HepG2 (cell line): ENCODE measurements around the gene HNRNPA0. TPM values are rescaled to one million over a fixed set of nuclear protein-coding genes. Genes with fewer than 3 reads are reported as not detected.

Experiments
- ATAC-seq: fragments of 200-7000 bp; cut with Tn5 transposase; 3 replicates; pipeline ENCODE4 v1.9.1; 2020; ENCODE audit warnings: mild to moderate bottlenecking, moderate library complexity
- BruUV-seq: library from RNA; stranded (reverse); fragments of 400-500 nt; replicated peaks from 2 replicates; lab custom pipeline; 2021; lab: Mats Ljungman, UMichigan
- CTCF ChIA-PET: fragments of 300-600 bp; formaldehyde crosslinking; extraction: SDS; loops from one replicate; lab custom pipeline; 2021; ENCODE audit warnings: low total read pairs, inconsistent platforms, low intra/inter-chr PET ratio; lab: Yijun Ruan, JAX
- POLR2A ChIA-PET: fragments of 350-600 bp; sonication (Branson Sonifier 250); formaldehyde crosslinking; loops from one replicate; lab custom pipeline; 2020; ENCODE audit warnings: antibody characterized with exemption, inconsistent platforms; lab: Yijun Ruan, JAX
- DNase-seq: peaks from one replicate; pipeline ENCODE4 v3.0.0-alpha.2; 2015; ENCODE audit warnings: low spot score
- FAIRE-seq: peaks from 3 replicates; lab custom pipeline; 2011; peaks lifted over from hg19 to GRCh38; lab: Jason Lieb, UNC
- H2AFZ ChIP-seq: one replicate; pipeline ENCODE4 v1.6.1; 2011; ENCODE audit warnings: low read length, inconsistent platforms
- H3K27ac ChIP-seq: fragments of 300-600 bp; 3 replicates; pipeline ENCODE4 v1.8.0; 2011; ENCODE audit warnings: mixed run types, mild to moderate bottlenecking, mixed read lengths, low read length, inconsistent platforms; ENCODE audit not compliant: insufficient read depth; ENCODE audit errors: extremely low read length
- H3K27me3 ChIP-seq, 2 experiments: fragments of 200-600 bp in 1 of 2; 2 replicates in 1 of 2; 3 replicates in 1 of 2; pipeline versions ENCODE4 v1.6.0 to v1.8.0; 2011; ENCODE audit warnings: low read length in 2 of 2, mild to moderate bottlenecking in 2 of 2, moderate library complexity in 2 of 2, inconsistent platforms in 1 of 2; ENCODE audit not compliant: insufficient read depth in 2 of 2, control insufficient read depth in 1 of 2
- H3K36me3 ChIP-seq, 2 experiments: fragments of 200-600 bp in 1 of 2; replicated peaks in 1 of 2; 2 replicates in 1 of 2; 3 replicates in 1 of 2; pipeline versions ENCODE4 v1.5.1 to v1.8.0; 2011; ENCODE audit warnings: low read length in 2 of 2, inconsistent platforms in 1 of 2; ENCODE audit not compliant: insufficient read depth in 2 of 2, control insufficient read depth in 1 of 2
- H3K4me1 ChIP-seq: 2 replicates; pipeline ENCODE4 v1.5.1; 2012; ENCODE audit warnings: low read length, inconsistent platforms; ENCODE audit not compliant: insufficient read depth
- H3K4me2 ChIP-seq: 2 replicates; pipeline ENCODE4 v1.6.0; 2011; ENCODE audit warnings: low read depth, low read length, inconsistent platforms
- H3K4me3 ChIP-seq, 3 experiments: fragments of 200-600 bp in 1 of 3; sonication (generic), shearing (Covaris generic) in 1 of 3; replicated peaks in 1 of 3; 2 replicates each; pipeline ENCODE4 v1.5.1; 2011 to 2016; ENCODE audit warnings: low read length in 3 of 3, inconsistent platforms in 2 of 3, low read depth in 2 of 3, mild to moderate bottlenecking in 2 of 3, control low read depth in 1 of 3, mixed read lengths in 1 of 3; ENCODE audit not compliant: insufficient read depth in 1 of 3
- H3K79me2 ChIP-seq: one replicate; pipeline ENCODE4 v1.6.1; 2011; ENCODE audit warnings: low read length, inconsistent platforms; ENCODE audit not compliant: insufficient read depth
- H3K9ac ChIP-seq: 2 replicates; pipeline ENCODE4 v1.6.0; 2011; ENCODE audit warnings: mild to moderate bottlenecking, low read depth, low read length, inconsistent platforms; ENCODE audit not compliant: insufficient read depth
- H3K9me3 ChIP-seq: 2 replicates; pipeline ENCODE4 v1.5.1; 2012; ENCODE audit warnings: mild to moderate bottlenecking, low read length
- H4K20me1 ChIP-seq: 2 replicates; pipeline ENCODE4 v1.6.0; 2011; ENCODE audit warnings: inconsistent platforms, mild to moderate bottlenecking, low read length, moderate library complexity; ENCODE audit not compliant: insufficient read depth
- POLR2AphosphoS5 ChIP-seq: IDR thresholded peaks from 2 replicates; pipeline ENCODE4 v1.6.1; 2012; ENCODE audit warnings: low read depth, low read length
- RARG ChIP-seq: sonication (generic); formaldehyde crosslinking; IDR thresholded peaks from 2 replicates; pipeline ENCODE4 v1.4.0; 2020; ENCODE audit warnings: low read depth, mild to moderate bottlenecking, missing genetic modification reagents
- TRAFD1 ChIP-seq: sonication (generic); formaldehyde crosslinking; IDR thresholded peaks from 2 replicates; pipeline ENCODE4 v1.5.1; 2020; ENCODE audit warnings: missing genetic modification reagents, mild to moderate bottlenecking, borderline replicate concordance
- ZNF263 ChIP-seq: sonication (generic); formaldehyde crosslinking; IDR thresholded peaks from 2 replicates; pipeline ENCODE4 v1.4.0; 2020; ENCODE audit warnings: missing genetic modification reagents
- ZNF354B ChIP-seq: sonication (generic); formaldehyde crosslinking; IDR thresholded peaks from 2 replicates; pipeline ENCODE4 v1.8.0; 2022; ENCODE audit warnings: mild to moderate bottlenecking, missing genetic modification reagents
- ZNF614 ChIP-seq: IDR thresholded peaks from 2 replicates; pipeline ENCODE4 v1.6.1; 2018; ENCODE audit warnings: missing biosample characterization, missing genetic modification reagents, inconsistent platforms, borderline replicate concordance
- ZNF775 ChIP-seq: sonication (generic); formaldehyde crosslinking; IDR thresholded peaks from 2 replicates; pipeline ENCODE4 v1.4.0; 2020; ENCODE audit warnings: missing genetic modification reagents, mild to moderate bottlenecking, moderate library complexity, borderline replicate concordance
- WGBS: methylation state at CpG from one replicate; pipeline ENCODE4 v1.1.6; 2017; ENCODE audit warnings: low lambda C conversion rate; 5-methylcytosine and 5-hydroxymethylcytosine counted together
- in situ Hi-C: cut with HindIII; loops from 2 replicates; pipeline ENCODE4 v1.10.0; 2017; ENCODE audit warnings: low pct_unique_long_range_greater_than_20kb; ENCODE audit not compliant: extremely low pct_ligation_motif_present
- intact Hi-C: fragments of 100-400 bp; cut with micrococcal nuclease; formaldehyde crosslinking; loops from one replicate; pipeline ENCODE4 v1.10.0; 2022; ENCODE audit not compliant: unreplicated experiment
- polyA plus RNA-seq, 8 experiments: library from polyadenylated mRNA; depleted of rRNA in 3 of 8; stranded (reverse) in 7 of 8; unstranded in 1 of 8; fragments of >200 nt; fragmentation: Illumina TruSeq in 4 of 8; extraction: Trizol in 4 of 8; gene quantifications; 2 replicates each; pipeline versions ENCODE4 v1.2.1 to v1.2.3, GENCODE V29; 2011 to 2016; ENCODE audit warnings: low read depth in 4 of 8, missing spikeins in 1 of 8, mixed read lengths in 1 of 8; ENCODE audit not compliant: insufficient read depth in 1 of 8
- total RNA-seq, 5 experiments: library from RNA; depleted of rRNA; stranded (reverse); fragments of >200 nt; fragmentation: Illumina TruSeq; extraction: Trizol; gene quantifications; 2 replicates each; pipeline ENCODE4 v1.2.3, GENCODE V29; 2016; ENCODE audit warnings: low read depth in 1 of 5
- TF ChIP-seq, protein P1 (sequence below): sonication (generic); formaldehyde crosslinking; IDR thresholded peaks from 2 replicates; pipeline ENCODE4 v1.5.0; 2020; ENCODE audit warnings: mild to moderate bottlenecking, missing genetic modification reagents, borderline replicate concordance
- TF ChIP-seq, protein P2 (sequence below): sonication (generic); formaldehyde crosslinking; IDR thresholded peaks from 2 replicates; pipeline ENCODE4 v1.5.1; 2020; ENCODE audit warnings: mild to moderate bottlenecking, moderate library complexity, missing genetic modification reagents
- TF ChIP-seq, protein P3 (sequence below): sonication (generic); formaldehyde crosslinking; IDR thresholded peaks from 2 replicates; pipeline ENCODE4 v1.5.0; 2020; ENCODE audit warnings: missing genetic modification reagents

Gene HNRNPA0
- total and polyA plus RNA-seq, 2 of the 13 experiments (the other 11 are each of a cell fraction or from before 2014, with no cell fraction given), result 9.0 to 12.9 TPM

DNA sequence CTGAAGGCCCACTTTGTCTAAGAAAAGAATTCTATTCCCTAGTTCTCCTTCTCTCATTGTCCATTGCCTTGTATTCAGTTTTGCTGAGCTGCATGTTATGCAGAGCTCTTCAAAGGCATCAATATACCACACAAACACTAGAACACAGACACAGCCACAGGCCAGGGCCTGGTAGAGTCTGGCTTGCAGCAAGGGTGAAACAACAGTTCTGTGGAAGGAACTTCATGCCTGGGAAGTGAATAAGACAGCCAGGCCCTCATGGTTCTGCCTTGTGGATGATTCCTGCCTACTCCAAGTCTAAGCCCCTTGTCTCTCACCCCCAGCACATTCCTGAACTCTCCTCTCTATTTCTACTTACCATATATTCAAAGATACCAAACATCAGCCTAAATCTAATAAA lies 49.1 kb downstream of the HNRNPA0 start (continued):
- TF ChIP-seq, protein P1, sequence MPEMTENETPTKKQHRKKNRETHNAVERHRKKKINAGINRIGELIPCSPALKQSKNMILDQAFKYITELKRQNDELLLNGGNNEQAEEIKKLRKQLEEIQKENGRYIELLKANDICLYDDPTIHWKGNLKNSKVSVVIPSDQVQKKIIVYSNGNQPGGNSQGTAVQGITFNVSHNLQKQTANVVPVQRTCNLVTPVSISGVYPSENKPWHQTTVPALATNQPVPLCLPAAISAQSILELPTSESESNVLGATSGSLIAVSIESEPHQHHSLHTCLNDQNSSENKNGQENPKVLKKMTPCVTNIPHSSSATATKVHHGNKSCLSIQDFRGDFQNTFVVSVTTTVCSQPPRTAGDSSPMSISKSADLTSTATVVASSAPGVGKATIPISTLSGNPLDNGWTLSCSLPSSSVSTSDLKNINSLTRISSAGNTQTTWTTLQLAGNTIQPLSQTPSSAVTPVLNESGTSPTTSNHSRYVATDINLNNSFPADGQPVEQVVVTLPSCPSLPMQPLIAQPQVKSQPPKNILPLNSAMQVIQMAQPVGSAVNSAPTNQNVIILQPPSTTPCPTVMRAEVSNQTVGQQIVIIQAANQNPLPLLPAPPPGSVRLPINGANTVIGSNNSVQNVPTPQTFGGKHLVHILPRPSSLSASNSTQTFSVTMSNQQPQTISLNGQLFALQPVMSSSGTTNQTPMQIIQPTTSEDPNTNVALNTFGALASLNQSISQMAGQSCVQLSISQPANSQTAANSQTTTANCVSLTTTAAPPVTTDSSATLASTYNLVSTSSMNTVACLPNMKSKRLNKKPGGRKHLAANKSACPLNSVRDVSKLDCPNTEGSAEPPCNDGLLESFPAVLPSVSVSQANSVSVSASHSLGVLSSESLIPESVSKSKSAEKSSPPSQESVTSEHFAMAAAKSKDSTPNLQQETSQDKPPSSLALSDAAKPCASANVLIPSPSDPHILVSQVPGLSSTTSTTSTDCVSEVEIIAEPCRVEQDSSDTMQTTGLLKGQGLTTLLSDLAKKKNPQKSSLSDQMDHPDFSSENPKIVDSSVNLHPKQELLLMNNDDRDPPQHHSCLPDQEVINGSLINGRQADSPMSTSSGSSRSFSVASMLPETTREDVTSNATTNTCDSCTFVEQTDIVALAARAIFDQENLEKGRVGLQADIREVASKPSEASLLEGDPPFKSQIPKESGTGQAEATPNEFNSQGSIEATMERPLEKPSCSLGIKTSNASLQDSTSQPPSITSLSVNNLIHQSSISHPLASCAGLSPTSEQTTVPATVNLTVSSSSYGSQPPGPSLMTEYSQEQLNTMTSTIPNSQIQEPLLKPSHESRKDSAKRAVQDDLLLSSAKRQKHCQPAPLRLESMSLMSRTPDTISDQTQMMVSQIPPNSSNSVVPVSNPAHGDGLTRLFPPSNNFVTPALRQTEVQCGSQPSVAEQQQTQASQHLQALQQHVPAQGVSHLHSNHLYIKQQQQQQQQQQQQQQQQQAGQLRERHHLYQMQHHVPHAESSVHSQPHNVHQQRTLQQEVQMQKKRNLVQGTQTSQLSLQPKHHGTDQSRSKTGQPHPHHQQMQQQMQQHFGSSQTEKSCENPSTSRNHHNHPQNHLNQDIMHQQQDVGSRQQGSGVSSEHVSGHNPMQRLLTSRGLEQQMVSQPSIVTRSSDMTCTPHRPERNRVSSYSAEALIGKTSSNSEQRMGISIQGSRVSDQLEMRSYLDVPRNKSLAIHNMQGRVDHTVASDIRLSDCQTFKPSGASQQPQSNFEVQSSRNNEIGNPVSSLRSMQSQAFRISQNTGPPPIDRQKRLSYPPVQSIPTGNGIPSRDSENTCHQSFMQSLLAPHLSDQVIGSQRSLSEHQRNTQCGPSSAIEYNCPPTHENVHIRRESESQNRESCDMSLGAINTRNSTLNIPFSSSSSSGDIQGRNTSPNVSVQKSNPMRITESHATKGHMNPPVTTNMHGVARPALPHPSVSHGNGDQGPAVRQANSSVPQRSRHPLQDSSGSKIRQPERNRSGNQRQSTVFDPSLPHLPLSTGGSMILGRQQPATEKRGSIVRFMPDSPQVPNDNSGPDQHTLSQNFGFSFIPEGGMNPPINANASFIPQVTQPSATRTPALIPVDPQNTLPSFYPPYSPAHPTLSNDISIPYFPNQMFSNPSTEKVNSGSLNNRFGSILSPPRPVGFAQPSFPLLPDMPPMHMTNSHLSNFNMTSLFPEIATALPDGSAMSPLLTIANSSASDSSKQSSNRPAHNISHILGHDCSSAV (CRISPR knock-in tag), result no peak

- Histone ChIP-seq H2AFZ (no peak overlapping the region), H3K4me3 (no peak overlapping the region), H3K9me3 (no peaks in the 10 kb centered on the region), H3K27ac (no peak overlapping the region), H3K27me3 (peaks cover 1 to 8% of the 10 kb centered on the region in 2 experiments; a peak in 2 of 5 replicates), H3K36me3 (no peaks in the 10 kb centered on the region), H3K79me2 (no peaks in the 10 kb centered on the region), H3K4me2 (no peak overlapping the region), H3K9ac (no peak overlapping the region), H4K20me1 (no peaks in the 10 kb centered on the region), H3K4me1 (no peaks in the 10 kb centered on the region)
- no peak for DNase-seq
- ChIA-PET POLR2A (no interaction called here), CTCF (no interaction called here)
- FAIRE-seq, result no peak
- WGBS, result 55% methylated on average over 5 of the region's 5 CpGs
- intact Hi-C loops (no loop called here), in situ Hi-C loops (no loop called here)
- no TSS peak for BruUV-seq
- no peak for ATAC-seq
- TF ChIP-seq POLR2AphosphoS5, result no peak
- TF ChIP-seq, protein P2, sequence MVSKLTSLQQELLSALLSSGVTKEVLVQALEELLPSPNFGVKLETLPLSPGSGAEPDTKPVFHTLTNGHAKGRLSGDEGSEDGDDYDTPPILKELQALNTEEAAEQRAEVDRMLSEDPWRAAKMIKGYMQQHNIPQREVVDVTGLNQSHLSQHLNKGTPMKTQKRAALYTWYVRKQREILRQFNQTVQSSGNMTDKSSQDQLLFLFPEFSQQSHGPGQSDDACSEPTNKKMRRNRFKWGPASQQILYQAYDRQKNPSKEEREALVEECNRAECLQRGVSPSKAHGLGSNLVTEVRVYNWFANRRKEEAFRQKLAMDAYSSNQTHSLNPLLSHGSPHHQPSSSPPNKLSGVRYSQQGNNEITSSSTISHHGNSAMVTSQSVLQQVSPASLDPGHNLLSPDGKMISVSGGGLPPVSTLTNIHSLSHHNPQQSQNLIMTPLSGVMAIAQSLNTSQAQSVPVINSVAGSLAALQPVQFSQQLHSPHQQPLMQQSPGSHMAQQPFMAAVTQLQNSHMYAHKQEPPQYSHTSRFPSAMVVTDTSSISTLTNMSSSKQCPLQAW, result no peak
- TF ChIP-seq TRAFD1 (CRISPR knock-in tag), result no peak
- TF ChIP-seq ZNF614 (CRISPR knock-in tag), result no peak
- TF ChIP-seq ZNF263 (CRISPR knock-in tag), result no peak
- TF ChIP-seq ZNF354B (CRISPR knock-in tag), result no peak
- TF ChIP-seq, protein P3, sequence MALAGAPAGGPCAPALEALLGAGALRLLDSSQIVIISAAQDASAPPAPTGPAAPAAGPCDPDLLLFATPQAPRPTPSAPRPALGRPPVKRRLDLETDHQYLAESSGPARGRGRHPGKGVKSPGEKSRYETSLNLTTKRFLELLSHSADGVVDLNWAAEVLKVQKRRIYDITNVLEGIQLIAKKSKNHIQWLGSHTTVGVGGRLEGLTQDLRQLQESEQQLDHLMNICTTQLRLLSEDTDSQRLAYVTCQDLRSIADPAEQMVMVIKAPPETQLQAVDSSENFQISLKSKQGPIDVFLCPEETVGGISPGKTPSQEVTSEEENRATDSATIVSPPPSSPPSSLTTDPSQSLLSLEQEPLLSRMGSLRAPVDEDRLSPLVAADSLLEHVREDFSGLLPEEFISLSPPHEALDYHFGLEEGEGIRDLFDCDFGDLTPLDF, result no peak
- no peak for TF ChIP-seq RARG
- TF ChIP-seq ZNF775, result no peak
Measured at GRCh38 chr5:137703565-137703964, 50.6 kb downstream of the HNRNPA0 start.
